Measurements from ENCODE around the gene HRC.

HRC gene, protein sequence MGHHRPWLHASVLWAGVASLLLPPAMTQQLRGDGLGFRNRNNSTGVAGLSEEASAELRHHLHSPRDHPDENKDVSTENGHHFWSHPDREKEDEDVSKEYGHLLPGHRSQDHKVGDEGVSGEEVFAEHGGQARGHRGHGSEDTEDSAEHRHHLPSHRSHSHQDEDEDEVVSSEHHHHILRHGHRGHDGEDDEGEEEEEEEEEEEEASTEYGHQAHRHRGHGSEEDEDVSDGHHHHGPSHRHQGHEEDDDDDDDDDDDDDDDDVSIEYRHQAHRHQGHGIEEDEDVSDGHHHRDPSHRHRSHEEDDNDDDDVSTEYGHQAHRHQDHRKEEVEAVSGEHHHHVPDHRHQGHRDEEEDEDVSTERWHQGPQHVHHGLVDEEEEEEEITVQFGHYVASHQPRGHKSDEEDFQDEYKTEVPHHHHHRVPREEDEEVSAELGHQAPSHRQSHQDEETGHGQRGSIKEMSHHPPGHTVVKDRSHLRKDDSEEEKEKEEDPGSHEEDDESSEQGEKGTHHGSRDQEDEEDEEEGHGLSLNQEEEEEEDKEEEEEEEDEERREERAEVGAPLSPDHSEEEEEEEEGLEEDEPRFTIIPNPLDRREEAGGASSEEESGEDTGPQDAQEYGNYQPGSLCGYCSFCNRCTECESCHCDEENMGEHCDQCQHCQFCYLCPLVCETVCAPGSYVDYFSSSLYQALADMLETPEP

DNA sequence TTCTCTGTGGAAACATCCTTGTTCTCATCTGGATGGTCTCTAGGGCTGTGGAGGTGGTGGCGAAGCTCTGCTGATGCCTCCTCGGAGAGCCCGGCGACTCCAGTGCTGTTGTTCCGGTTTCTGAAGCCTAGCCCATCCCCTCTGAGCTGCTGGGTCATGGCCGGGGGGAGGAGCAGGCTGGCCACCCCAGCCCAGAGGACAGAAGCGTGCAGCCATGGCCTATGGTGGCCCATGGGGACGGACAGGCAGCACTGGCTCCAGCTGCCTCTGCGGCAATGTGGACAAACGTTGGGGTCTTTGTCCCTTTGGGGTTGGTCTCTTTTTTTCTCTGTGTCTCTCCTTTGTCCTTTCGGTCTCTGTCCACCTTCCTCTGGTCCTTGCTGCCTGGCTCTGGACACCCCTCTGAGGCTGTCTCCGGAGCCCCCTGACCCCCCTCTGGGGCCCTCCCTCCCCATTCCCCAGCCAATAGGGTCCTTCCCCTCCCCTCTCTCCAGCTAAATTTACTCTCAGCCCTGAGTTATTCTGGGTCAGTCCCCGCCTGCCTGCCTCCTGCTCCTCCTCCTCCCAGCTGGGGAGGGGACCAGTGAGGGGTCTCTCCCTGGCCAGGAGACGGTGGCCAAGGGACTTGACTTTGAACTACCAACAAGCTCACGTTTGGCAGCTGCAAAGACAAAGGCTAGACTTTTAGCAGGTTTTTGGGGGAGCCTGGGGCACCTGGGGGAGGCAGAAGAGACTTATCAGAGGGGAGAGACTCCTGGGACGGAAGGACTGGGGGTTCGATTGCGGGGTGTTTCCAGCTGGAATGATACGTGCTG lies at the start of gene HRC:
HRC (minus strand) TSS at position 392 of the 815 bp plus-strand sequence; CDS start at position 233, 159 bp downstream.
- Histone ChIP-seq H3K27ac (ENCODE audit: poor library complexity, severe bottlenecking) (no peak within 1 kb of the TSS), H3K36me3 (ENCODE audit: low read depth) (0 out of 2 replicates have a peak, but pooled peaks cover 3% of the 10 kb centered on the region), H3K27me3 (ENCODE audit: insufficient read depth, poor library complexity, severe bottlenecking) (no peaks in the 10 kb centered on the region), H3K9me3 (ENCODE audit: severe bottlenecking) (no peaks in the 10 kb centered on the region), H3K4me1 (ENCODE audit: insufficient read depth, poor library complexity, severe bottlenecking) (peaks cover 3% of the 10 kb centered on the region), H3K4me3 (ENCODE audit: severe bottlenecking) (no peak within 1 kb of the TSS)
- ATAC-seq (ENCODE audit: low read depth) (no peak), DNase-seq (ENCODE audit: low spot score) (no peak)
- TF ChIP-seq, protein P1, sequence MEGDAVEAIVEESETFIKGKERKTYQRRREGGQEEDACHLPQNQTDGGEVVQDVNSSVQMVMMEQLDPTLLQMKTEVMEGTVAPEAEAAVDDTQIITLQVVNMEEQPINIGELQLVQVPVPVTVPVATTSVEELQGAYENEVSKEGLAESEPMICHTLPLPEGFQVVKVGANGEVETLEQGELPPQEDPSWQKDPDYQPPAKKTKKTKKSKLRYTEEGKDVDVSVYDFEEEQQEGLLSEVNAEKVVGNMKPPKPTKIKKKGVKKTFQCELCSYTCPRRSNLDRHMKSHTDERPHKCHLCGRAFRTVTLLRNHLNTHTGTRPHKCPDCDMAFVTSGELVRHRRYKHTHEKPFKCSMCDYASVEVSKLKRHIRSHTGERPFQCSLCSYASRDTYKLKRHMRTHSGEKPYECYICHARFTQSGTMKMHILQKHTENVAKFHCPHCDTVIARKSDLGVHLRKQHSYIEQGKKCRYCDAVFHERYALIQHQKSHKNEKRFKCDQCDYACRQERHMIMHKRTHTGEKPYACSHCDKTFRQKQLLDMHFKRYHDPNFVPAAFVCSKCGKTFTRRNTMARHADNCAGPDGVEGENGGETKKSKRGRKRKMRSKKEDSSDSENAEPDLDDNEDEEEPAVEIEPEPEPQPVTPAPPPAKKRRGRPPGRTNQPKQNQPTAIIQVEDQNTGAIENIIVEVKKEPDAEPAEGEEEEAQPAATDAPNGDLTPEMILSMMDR (IDR thresholded peaks at IDR 0.05; ENCODE audit: poor library complexity, severe bottlenecking) = no peak

DNA sequence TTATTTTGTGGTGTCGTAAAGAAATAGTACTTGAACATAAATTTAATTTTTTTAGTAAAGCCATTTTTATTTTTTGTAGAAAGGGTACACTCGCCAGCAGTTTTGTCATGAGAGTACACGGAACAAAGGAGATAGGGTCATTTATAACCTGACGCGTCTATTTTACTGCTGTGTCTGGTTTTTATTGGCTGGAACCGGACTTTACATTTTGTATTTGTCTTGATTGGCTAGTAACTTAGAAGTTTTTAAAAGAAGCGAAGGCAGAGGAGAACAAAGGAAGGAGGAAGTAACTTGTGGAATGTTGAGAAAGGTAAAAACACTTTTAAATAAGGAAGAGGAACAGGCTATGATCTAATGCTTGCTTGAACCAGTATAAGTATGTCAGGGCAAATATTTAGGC lies 45.8 kb upstream of the HRC start:
- TF ChIP-seq, protein P1 (IDR thresholded peaks at IDR 0.05; ENCODE audit: poor library complexity, severe bottlenecking) = no peak
- no peak overlapping the region for H3K4me3 ChIP-seq (ENCODE audit: severe bottlenecking)
- H3K27ac ChIP-seq (ENCODE audit: poor library complexity, severe bottlenecking) = no peak overlapping the region
- DNase-seq (ENCODE audit: low spot score) = no peak
- peaks cover 55% of the 10 kb centered on the region for H3K36me3 ChIP-seq (ENCODE audit: low read depth)
- no peaks in the 10 kb centered on the region for H3K27me3 ChIP-seq (ENCODE audit: insufficient read depth, poor library complexity, severe bottlenecking)
- ATAC-seq (ENCODE audit: low read depth) = no peak
- peaks cover 12% of the 10 kb centered on the region for H3K4me1 ChIP-seq (ENCODE audit: insufficient read depth, poor library complexity, severe bottlenecking)
- H3K9me3 ChIP-seq (ENCODE audit: severe bottlenecking) = no peaks in the 10 kb centered on the region

DNA sequence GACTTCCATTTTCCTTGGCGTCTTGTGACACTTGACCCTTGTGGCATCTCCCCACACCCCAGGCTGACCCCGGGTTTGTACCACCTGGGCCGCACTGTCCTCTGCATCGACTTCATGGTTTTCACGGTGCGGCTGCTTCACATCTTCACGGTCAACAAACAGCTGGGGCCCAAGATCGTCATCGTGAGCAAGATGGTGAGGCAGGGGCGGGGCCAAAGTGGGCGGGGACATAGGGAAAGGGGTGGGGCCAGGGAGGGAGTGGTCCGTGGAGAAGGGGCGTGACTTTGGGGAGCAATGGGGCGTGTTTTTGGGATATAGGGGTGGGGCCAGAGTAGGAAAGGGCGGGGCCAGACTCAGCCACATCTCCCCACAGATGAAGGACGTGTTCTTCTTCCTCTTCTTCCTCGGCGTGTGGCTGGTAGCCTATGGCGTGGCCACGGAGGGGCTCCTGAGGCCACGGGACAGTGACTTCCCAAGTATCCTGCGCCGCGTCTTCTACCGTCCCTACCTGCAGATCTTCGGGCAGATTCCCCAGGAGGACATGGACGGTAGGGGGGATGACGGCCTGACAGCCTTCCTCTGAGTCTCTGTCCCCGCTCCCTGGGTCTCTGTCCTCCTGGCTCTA lies 45.2 kb upstream of the HRC start:
- TF ChIP-seq, protein P1 (IDR thresholded peaks at IDR 0.05; ENCODE audit: poor library complexity, severe bottlenecking) = no peak
- ATAC-seq (ENCODE audit: low read depth) = no peak
- no peak for DNase-seq (ENCODE audit: low spot score)
- Histone ChIP-seq H3K9me3 (ENCODE audit: severe bottlenecking) (no peaks in the 10 kb centered on the region), H3K27ac (ENCODE audit: poor library complexity, severe bottlenecking) (no peak overlapping the region), H3K27me3 (ENCODE audit: insufficient read depth, poor library complexity, severe bottlenecking) (no peaks in the 10 kb centered on the region), H3K4me1 (ENCODE audit: insufficient read depth, poor library complexity, severe bottlenecking) (peaks cover 12% of the 10 kb centered on the region), H3K36me3 (ENCODE audit: low read depth) (peaks cover 49% of the 10 kb centered on the region), H3K4me3 (ENCODE audit: severe bottlenecking) (no peak overlapping the region)

DNA sequence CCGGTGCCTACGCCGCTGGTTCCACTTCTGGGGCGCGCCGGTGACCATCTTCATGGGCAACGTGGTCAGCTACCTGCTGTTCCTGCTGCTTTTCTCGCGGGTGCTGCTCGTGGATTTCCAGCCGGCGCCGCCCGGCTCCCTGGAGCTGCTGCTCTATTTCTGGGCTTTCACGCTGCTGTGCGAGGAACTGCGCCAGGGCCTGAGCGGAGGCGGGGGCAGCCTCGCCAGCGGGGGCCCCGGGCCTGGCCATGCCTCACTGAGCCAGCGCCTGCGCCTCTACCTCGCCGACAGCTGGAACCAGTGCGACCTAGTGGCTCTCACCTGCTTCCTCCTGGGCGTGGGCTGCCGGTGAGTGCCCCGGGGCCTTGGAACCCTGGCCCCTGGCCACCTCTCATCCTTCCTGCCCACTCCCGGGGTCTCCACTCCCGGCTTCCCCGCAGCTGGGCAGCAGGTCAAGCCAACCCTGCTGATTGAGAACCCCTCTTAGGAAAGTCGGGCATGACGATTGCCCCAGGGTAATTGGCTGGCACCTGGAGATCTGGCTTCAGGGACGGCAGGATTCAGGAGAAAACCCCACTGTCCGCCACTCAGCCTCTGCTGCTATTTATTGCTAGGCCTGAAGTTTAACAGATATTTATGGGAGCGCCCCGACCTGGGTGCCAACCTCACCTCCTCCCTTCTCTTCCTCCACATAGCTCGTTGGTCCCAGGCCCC lies 41.5 kb upstream of the HRC start:
- TF ChIP-seq, protein P1 (IDR thresholded peaks at IDR 0.05; ENCODE audit: poor library complexity, severe bottlenecking) = no peak
- Histone ChIP-seq H3K27me3 (ENCODE audit: insufficient read depth, poor library complexity, severe bottlenecking) (no peaks in the 10 kb centered on the region), H3K9me3 (ENCODE audit: severe bottlenecking) (no peaks in the 10 kb centered on the region), H3K4me1 (ENCODE audit: insufficient read depth, poor library complexity, severe bottlenecking) (peaks cover 4% of the 10 kb centered on the region), H3K4me3 (ENCODE audit: severe bottlenecking) (no peak overlapping the region), H3K36me3 (ENCODE audit: low read depth) (peaks cover 27% of the 10 kb centered on the region), H3K27ac (ENCODE audit: poor library complexity, severe bottlenecking) (no peak overlapping the region)
- DNase-seq (ENCODE audit: low spot score) (no peak), ATAC-seq (ENCODE audit: low read depth) (no peak)

Data from RWPE2 (cell line).